Suppressor macrophage (primary cell): ENCODE measurements around the gene DNAH11.
A peak's percentile ranks its signal among the peaks of the same experiment; 100 is the strongest.
"Not testable (repeated sequence)": the region's sequence is repeated elsewhere in the genome, so short reads cannot be mapped to it uniquely, and the experiment has no call there.

Experiments
- DNase-seq, 4 experiments: peaks; one replicate each; pipeline ENCODE4 v3.0.0-alpha.2; 2020 to 2022

Gene DNAH11

DNA sequence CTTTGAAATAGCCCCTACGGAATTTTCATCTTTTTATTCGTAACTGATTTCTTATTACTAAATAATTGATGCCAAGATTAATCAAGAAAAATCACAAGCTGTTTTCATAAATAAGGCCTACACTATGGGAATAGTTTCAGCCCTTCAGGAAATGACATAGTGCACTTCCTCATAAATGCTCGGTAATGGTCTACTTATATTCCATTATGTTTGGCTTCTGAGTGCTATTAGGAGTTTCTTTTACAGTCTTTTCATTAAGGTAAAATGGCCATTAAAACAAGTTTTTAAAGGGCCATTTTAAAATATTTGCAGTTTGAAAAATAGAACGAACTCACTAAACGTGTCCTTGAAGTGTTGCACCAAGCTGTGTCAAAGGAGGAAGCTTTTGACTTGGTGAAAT lies 174.5 kb downstream of the DNAH11 start:
- no peak for DNase-seq

DNA sequence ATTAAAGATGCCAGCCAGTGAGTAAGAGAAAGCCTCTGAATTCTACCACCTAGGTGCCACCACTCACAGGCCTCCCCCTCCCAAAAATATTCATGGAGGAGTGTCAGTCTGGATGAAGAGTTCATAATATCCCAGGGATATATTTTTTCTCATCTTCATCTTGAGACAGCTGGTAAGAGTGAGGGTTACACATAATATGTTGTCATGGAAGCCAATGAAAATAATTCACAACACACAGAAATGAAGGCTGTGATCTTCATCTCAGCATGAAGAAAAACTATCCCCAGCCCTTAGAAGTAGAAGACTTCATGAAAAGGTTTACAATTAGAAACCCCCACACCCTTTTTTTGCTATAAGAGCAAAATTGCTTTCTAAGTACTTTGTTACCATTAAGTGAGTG lies 175.6 kb downstream of the DNAH11 start:
- DNase-seq = no peak

DNA sequence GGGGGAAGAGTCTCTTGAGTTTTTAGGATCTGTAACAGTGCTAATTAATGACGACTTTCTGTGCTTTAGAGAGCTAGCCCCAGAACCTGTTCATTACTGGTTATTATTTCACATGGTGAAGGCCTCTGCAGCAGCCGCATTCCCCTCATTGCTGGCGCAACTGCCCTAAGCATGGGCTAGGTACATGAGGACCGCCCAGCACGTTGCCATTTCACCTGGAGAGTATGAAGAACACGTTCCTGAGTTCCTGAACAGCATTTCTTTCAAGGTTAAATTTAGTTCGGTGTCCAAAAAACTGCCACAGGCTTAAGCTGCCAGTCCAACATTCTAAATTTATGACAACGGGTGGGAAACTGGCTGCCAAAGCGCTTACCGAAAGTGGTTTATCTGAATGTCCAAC lies 177.0 kb downstream of the DNAH11 start:
- DNase-seq = no peak

DNA sequence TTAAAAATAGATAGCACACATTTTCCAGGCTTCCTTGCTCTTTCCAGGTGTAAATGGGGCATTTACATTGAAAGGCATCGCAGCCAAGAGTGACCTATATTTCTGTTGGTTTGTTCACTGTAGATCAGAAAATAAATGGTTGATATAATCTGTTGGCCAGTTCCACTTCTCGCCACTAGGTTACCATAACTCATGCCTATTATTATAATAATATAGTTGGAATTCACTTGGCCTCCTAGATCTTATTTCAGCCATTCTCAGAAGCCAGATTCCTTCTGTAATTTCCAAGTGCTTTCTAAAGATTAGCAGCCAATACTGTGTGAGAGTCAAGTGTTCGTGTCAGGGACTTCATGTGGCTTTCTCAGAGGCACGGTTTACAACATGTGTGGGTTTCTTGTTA lies 179.5 kb downstream of the DNAH11 start:
- DNase-seq = peak in 1 of 4 experiments; percentile 1

DNA sequence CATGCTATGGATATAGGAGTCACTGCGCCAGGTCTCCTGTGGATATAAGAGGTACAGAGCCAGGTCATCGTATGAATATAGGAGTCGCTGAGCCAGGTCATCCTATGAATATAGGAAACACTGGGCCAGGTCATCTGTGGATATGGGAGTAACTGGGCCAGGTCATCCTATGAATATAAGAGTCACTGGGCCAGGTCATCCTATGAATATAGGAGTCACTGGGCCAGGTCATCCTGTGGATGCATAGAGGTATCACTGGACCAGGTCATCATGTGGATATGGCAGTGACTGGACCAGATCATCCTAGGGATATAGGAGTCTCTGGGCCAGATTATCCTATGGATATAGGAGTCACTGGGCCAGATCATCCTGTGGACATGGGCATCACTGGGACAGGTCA lies 181.7 kb downstream of the DNAH11 start:
- DNase-seq = no peak

DNA sequence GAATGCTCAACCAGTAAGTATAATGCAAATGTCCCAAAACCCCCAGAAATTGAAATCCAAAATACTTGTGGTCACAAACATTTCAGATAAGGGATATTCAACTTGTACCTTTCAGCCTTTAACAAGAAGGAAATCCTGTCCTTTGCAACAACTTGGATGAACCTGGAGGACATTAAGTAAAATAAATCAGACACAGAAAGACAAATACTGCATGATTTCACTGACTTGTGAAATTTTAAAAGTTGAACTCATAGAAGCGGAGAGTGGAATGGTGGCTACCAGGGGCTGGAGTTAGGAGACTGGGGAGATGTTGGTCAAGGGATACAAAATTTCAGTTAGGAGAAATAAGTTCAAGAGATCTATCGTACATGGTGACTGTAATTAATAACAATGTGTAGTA lies 187.6 kb downstream of the DNAH11 start:
- no peak for DNase-seq

DNA sequence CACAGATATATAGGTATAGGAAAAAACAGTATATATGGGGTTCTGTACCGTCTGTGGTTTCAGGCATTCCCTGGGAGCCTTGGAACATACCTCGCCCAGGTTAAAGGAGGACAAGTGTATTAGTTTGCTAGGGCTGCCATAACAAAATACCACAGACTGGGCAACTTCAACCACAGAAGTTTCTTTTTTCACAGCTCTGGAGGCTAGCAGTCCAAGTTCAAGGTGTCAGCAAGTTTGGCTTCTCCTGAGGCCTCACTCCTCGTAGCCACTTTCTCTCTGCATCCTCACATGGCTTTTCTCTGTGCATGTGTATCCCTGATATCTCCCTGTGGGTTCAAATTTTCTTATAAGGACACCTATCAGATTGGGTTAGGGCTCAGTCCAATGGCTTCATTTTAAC lies 189.1 kb downstream of the DNAH11 start:
- no peak for DNase-seq

DNA sequence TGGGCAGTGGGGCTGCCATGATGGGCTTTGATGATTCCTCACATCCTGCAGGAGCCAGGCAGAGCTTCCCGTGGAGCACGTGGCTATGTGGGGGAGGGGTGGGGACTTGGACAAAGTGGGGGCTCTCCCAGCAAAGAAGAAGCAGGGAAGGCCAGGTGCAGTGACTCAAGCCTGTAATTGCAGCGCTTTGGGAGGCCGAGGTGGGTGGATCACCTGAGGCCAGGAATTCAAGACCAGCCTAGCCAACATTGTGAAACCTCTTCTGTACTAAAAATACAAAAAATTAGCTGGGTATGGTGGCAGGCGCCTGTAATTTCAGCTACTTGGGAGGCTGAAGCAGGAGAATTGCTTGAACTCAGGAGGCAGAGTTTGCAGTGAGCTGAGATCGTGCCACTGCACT lies 190.1 kb downstream of the DNAH11 start:
- not testable (repeated sequence) for DNase-seq

DNA sequence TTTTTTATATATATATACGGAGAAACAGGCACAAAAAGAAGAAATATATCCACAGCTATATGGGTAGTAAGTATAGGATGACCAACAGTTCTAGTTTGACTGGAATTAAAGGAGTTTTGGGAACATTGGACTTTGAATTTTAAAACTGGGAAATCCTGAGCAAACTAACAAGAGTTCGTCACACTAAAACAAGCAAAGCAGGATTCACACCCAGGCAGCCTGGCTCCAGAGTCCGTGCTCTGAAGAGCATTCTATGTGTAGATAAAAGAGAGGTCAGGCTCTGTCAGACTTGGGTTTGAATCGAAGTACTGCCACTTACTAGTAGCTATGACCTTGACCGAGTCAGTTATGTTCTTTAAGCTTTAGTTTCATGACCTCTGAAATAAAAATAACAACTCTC lies 191.0 kb downstream of the DNAH11 start:
- DNase-seq = no peak

DNA sequence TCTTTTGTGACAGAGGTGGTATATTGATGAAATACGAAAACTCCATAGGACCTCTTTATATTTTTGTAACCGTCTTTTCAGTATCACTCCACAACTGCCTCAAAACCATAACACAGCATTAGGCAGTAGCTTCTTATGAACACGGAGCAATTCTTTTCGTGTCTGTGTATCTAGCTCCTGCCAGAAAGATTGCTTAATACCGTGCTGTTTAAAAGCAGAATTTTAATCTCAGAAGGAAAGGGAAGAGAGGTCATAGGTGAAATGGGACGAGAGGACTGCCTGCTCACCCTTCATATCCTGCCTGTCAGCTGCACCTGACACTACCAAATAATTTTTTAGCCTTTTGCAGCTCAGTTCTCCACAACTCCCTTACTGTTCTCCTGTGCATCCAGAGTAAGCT lies 200.7 kb downstream of the DNAH11 start:
- DNase-seq = no peak

DNA sequence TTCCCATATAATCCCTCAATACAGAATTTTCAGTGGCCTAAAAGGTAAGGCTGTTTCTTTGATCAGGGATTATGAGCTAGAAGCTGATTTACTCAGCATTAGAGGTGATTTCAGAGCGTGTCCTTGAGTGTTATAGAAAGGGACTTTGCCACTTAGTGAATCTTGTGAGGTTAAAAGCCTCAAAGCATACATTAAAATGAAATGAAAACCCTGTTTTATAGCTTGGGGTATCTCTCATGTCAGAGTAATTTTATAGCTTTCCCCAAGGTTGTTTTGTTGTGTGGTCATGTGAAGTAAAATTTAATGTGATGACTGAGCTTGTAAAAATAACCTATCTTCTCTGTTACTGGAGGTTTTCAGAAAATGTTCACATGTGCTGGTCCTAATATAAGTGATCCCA lies 204.1 kb downstream of the DNAH11 start:
- no peak for DNase-seq

DNA sequence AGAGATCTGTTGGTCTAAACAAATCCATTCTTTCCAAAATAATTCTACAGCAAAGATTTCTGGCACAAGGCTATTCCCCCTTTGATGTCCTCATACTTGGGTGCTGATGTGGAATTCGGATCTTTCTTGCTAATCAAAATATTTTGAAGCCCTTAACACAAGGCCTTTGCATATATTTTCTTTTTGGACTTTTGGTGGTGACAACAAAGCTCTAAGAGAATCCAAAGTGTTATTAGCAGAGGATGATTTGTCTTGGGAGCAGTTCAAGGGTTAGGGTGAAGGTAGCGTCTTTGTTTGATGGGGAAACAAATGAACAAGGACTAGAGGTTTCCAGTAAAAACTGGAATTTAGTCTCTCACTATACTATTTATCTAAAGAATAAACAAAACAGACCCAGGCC lies 205.0 kb downstream of the DNAH11 start:
- DNase-seq = no peak

DNA sequence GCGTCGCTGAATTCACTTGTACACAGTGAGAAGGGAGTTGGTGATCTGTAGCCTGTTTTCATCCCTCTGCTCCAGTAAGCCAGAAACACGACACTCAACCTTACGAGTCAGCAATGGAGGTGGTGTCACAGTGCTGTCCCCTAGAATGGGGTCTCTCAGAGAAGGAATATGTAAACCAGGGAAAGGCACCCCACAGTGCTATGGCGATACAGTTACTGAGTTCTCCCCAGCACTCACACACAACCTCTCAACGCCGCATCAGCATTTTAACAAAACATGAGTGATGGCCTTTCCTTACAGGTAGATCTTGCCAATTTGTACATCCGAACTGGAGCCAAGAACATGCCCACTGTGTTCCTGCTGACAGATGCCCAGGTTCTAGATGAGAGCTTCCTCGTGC lies 206.5 kb downstream of the DNAH11 start:
- no peak for DNase-seq

DNA sequence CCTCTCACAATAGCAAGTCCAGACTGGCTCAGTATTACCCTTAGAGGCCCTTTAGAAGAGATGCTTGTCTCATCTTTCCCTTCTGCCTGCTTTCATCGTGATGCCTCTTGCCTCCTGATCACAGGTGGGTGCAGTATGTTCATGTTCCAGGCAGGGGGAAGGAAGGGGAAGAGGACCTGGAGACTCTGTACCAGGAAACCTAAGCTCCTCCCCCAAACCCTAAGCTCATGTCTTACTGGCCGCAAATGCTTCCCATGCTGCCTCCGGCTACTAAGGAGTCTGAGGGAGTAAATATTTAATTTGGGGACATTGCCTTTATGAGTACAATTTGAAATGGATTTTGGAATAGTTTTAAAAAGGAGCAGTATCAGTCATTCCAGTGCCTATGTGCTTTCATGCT lies 210.2 kb downstream of the DNAH11 start:
- no peak for DNase-seq

DNA sequence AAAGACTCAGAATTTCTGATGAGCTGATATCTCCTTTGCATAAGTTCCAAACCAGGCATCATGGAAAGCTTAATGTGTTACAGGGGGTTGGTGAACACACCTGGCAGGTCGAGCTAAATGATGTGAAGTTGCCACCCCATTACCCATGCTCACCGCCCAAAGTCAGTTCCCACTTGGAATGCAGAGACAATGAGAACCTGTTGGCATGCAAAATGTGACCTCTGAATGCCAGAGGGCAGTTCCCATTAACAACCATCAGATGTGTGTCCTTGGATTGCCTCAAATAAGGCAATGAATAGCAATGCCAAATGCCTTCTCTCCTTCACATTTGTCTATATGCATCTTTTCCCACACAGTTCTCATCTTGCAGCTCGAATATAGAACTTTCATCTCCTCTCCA lies 212.1 kb downstream of the DNAH11 start:
- DNase-seq = no peak

DNA sequence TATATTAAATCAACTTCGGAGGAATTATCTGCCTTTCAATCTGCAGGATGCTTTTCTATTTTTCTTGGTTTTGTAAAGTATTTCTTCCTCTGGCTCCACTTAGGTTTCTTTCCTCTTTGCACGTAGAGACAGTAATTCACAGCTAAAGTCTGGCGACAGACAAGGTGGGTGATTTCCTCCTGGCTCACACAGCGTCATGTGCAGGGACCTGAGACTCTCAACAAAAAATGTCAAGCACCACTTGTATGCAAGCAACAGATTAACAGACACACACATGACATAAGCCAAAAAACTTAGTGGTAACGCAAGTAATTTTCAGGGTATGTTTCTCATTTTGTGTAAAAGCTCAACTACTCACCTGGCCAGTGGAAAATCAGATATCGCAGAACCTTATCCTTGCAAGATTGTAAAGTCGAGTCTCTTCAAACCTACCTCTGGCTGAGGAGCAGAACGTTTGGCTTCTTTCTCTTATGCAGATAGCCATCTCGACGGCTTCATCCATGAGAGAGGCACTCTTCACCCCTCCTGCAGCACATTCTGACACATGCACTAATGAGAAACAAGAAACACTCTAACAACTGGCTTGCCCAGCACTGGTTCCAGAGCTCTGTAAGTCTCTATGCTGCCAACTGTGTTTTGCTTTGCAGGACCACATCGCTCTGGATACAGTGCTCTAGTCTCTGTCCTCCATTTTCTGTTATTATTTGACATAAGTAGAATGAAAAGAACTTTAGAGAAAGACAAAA lies 214.9 kb downstream of the DNAH11 start:
- DNase-seq = no peak

DNA sequence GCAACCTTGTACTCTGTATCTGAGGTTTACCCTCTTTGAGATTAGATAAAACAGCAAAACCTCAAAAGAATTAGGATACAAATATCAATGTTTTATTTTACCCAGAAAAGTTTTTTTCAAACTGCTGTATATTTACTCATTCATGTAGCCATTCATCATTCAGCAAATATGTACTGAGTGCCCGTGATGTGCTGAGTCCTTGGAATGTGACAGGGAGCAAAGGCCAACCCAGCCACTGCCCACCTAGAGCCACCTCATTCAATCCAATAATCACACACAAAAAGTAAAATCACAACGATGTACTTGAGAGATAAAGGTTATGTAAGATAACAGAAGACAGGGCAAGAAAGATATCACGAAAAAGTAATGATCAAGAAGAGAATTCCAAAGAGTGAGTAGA lies 215.4 kb downstream of the DNAH11 start:
- no peak for DNase-seq

DNA sequence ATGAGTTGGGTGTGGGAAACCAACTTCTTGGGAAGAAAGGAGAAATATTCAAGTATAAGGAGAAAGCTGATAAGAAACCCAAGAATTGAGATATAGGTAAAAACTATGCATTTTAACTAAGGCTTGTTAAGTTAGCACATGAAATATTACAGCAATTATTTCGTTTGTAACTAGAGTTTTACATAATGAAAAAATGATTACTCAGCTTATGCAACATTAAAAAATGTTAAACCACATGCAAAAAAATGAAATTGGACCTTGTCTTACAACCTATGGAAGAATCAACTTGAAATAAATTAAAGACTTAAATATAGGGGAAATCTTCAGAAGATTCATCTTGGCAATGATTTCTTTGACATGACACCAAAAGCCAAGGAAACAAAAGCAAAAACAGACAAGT lies 219.6 kb downstream of the DNAH11 start:
- no peak for DNase-seq

DNA sequence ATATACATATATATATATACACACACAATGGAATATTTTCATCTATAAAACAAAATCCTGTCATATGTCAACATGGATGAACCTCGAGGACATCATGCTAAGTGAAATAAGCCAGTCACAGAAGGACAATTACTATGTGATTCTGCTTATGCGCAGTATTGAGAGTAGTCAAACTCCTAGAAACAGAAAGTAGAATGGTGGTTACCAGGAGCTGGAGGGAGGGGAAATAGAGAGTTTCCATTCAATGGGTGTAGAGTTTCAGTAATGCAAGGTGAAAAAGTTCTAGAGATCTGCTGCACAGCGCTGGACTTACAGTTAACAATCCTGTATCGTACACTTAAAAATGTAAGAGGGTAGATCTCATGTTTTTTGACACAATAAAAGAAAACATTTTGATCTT lies 221.0 kb downstream of the DNAH11 start:
- no peak for DNase-seq

DNA sequence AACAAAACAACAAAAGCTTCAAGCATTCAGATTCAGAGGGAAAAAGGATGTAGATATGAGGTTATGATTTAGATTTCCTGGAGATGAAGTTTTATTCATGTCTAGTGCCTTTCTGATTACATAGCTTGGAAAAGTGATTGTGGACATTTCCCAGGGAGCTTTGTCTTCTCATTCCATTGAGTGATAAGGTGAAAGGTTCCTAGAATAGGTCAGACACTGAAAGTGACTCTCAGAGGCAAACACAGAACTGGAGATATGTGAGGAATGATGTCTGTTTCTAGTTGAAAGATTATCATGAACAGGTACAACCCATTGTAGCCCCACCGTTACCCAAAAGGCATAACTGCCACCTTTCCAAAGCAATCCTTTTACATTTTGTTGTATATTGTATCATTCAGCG lies 223.4 kb downstream of the DNAH11 start:
- no peak for DNase-seq

DNA sequence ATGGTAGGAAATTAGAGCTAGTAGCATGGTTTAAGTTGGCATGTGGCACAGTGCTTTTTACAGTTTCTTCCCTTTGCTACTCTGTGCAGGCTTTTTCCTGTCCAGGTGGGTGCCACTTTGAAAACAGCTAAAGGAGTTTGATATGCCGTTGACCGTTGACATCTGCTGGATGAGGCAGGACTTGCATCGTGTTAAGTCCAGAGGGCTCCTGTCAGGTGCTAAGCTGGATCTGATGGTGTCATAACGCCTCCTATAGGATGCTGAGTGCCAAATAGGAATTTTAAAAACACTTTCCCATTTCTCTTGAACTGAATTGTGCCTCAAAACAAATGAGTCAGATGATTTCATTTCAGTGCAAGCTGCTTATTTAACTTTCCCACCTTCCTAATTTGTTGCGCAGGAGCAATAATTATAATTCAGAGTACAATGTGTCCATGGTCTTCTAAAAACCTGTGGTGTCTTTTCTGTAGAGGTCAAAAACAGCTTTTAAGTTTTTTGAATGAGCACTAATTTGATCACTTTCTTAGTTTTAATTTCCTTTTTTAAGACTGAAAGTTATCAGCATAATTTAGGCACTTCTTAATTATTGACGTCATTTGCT lies 224.6 kb downstream of the DNAH11 start:
- DNase-seq = peak in 3 of 4 experiments; percentile 16 to 30 (median 29)

DNA sequence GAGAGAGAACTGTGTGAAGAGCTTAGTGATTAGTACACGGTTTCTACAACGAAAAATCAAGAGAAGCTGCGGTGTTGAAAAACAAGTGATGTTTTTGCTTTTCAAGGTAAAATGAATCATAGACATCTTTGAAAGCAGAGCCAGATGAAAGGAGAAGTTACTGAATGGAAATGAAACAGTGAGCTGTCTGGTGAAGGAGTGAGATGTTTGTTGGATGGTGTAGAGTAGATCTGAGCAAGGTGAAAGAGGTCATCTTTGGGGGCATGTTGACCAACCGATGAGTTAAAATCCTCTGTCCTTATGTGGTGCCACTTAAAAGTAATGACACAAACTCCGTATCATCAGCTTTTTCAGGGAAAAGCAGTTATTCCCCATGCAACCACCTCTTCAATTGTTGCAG lies 225.4 kb downstream of the DNAH11 start:
- no peak for DNase-seq

DNA sequence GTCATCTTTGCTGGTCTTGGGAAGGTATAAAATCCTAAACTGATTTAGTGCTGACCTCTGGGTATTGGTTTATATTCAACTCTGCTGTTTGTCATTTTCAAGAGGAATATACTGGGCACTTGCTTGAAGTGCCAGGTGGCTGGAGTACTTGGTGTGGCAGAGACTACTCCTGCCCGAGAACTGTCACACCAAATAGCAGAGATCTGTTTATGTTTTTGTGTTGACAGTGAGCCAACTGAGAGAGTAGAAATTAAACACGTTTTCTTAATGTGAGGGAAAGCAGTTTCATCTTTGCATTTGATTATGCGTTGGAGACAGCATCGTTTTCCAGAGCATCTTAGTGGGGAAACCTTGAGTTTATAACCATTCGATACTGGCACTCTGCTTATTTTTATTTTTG lies 228.4 kb downstream of the DNAH11 start:
- no peak for DNase-seq

DNA sequence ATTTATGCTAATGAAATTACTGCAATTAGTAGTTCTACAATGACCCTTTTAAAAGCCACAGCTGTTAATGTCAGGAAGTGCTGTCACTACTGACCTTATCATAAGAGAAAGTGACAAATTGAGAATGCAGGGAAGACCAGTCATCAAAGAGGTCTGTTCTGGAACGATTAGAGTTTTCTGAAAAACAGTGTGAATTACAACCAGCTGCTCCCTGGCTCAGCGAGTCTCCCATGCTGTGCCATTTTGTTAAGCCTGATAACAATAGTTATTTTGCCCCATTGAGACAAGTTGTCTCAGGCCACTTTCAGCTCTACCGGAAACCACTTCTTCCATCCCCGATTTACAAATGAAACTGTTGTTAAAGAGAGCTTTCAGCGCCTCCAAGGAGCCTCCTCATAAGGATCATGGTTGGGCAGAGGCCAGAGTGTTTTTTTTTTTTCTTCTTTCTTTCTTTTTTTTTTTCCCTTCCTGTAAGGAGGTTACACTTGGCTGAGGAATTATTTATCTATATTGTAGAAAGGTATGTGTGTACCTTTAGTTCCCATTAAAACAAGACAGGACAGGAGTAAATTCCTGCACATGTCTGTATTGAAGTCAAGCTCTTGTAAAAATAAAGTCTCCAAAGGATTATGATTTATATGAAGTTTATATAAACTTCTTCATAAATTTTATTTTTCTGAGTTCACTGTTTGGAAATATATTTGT lies 229.2 kb downstream of the DNAH11 start:
- DNase-seq = no peak
